Caco-2 (cell line): Measurements from ENCODE around the gene SERPINB7. TPM values are rescaled to one million over a fixed set of nuclear protein-coding genes. Genes with fewer than 3 reads are reported as not detected.

Experiments
- BruUV-seq: library from RNA; stranded (reverse); fragments of 400-500 nt; replicated peaks from 2 replicates; lab custom pipeline; 2021; lab: Mats Ljungman, UMichigan
- CTCF ChIA-PET: fragments of 300-600 bp; sonication (Branson Sonifier 250); formaldehyde crosslinking; loops from one replicate; lab custom pipeline; 2022; ENCODE audit warnings: antibody characterized with exemption; lab: Charles Lee
- POLR2A ChIA-PET: fragments of 300-600 bp; sonication (Branson Sonifier 250); formaldehyde crosslinking; loops from one replicate; lab custom pipeline; 2022; ENCODE audit warnings: antibody characterized with exemption; lab: Charles Lee
- DNase-seq, 2 experiments: peaks; one replicate each; pipeline versions ENCODE4 v3.0.0 to v3.0.0-alpha.2; 2020 to 2022
- H3K27me3 ChIP-seq: replicated peaks from 2 replicates; pipeline ENCODE4 v1.6.0; 2011; ENCODE audit warnings: low read length; ENCODE audit not compliant: control insufficient read depth, insufficient read depth
- H3K36me3 ChIP-seq: 2 replicates; pipeline ENCODE4 v1.5.1; 2011; ENCODE audit warnings: low read length; ENCODE audit not compliant: control insufficient read depth, insufficient read depth
- H3K4me1 ChIP-seq: fragments of 250-450 bp; sonication (Bioruptor Pico); 2 replicates; pipeline ENCODE4 v1.5.1; 2020; ENCODE audit warnings: mild to moderate bottlenecking
- H3K4me3 ChIP-seq: 2 replicates; pipeline ENCODE4 v1.5.1; 2011; ENCODE audit warnings: low read depth, mild to moderate bottlenecking, control low read depth, low read length
- H3K9me3 ChIP-seq: fragments of 250-450 bp; sonication (Bioruptor Pico); 2 replicates; pipeline ENCODE4 v1.5.1; 2020; ENCODE audit warnings: mild to moderate bottlenecking, moderate library complexity
- H3K27ac Mint-ChIP-seq: one replicate; pipeline ENCODE4 v1.8.0; 2022; ENCODE audit warnings: mixed read lengths; ENCODE audit not compliant: unreplicated experiment
- H3K27me3 Mint-ChIP-seq: one replicate; pipeline ENCODE4 v1.8.0; 2022; ENCODE audit warnings: mixed read lengths; ENCODE audit not compliant: insufficient read depth, unreplicated experiment
- H3K36me3 Mint-ChIP-seq: one replicate; pipeline ENCODE4 v1.8.0; 2022; ENCODE audit warnings: mild to moderate bottlenecking, mixed read lengths; ENCODE audit not compliant: insufficient read depth, unreplicated experiment
- H3K4me1 Mint-ChIP-seq: one replicate; pipeline ENCODE4 v1.8.0; 2022; ENCODE audit warnings: low read depth, mixed read lengths; ENCODE audit not compliant: unreplicated experiment
- H3K4me3 Mint-ChIP-seq: one replicate; pipeline ENCODE4 v1.8.0; 2022; ENCODE audit warnings: mild to moderate bottlenecking, moderate library complexity, mixed read lengths; ENCODE audit not compliant: unreplicated experiment
- H3K9me3 Mint-ChIP-seq: one replicate; pipeline ENCODE4 v1.8.0; 2022; ENCODE audit warnings: mixed read lengths; ENCODE audit not compliant: unreplicated experiment
- CTCF ChIP-seq, 2 experiments: fragments of 200-600 bp in 1 of 2; IDR thresholded peaks; 1 replicate in 1 of 2; 2 replicates in 1 of 2; pipeline versions ENCODE4 v1.5.1 to v1.8.0; 2011 to 2022; ENCODE audit warnings: antibody characterized with exemption in 1 of 2, control low read depth in 1 of 2, inconsistent platforms in 1 of 2, low read depth in 1 of 2, low read length in 1 of 2, mild to moderate bottlenecking in 1 of 2, moderate library complexity in 1 of 2; ENCODE audit not compliant: insufficient read depth in 1 of 2, severe bottlenecking in 1 of 2, unreplicated experiment in 1 of 2
- intact Hi-C: fragments of 100-400 bp; cut with micrococcal nuclease; formaldehyde crosslinking; loops from one replicate; pipeline ENCODE4 v1.10.0; 2022; ENCODE audit not compliant: unreplicated experiment
- total RNA-seq: library from RNA; stranded (reverse); gene quantifications from 2 replicates; pipeline ENCODE4 v1.2.3, GENCODE V29; 2022

The SERPINB7 gene
- total RNA-seq, 1 experiment from 2014 or later, result not detected

GRCh38 chr18:63817441-63818051, 42.3 kb downstream of the SERPINB7 start:
- POLR2A ChIA-PET, result no interaction called here
- Mint-ChIP-seq H3K4me3 (no peak overlapping the region), H3K4me1 (no peaks in the 10 kb centered on the region)

GRCh38 chr18:63818212-63818611, 43.0 kb downstream of the SERPINB7 start:
- no peaks in the 10 kb centered on the region for H3K27me3 Mint-ChIP-seq
- no peaks in the 10 kb centered on the region for H3K4me1 Mint-ChIP-seq
- Histone ChIP-seq H3K4me1 (no peaks in the 10 kb centered on the region), H3K4me3 (no peak overlapping the region), H3K27me3 (no peaks in the 10 kb centered on the region), H3K9me3 (no peaks in the 10 kb centered on the region), H3K36me3 (no peaks in the 10 kb centered on the region)
- BruUV-seq, result no TSS peak
- no peak for TF ChIP-seq CTCF (IDR thresholded peaks at IDR 0.05; ENCODE audit: insufficient read depth in 1 of 2, low read depth in 1 of 2, low read length in 1 of 2, severe bottlenecking in 1 of 2, unreplicated experiment in 1 of 2)
- ChIA-PET CTCF (no interaction called here), POLR2A (no interaction called here)
- no peak overlapping the region for H3K4me3 Mint-ChIP-seq
- no peaks in the 10 kb centered on the region for H3K36me3 Mint-ChIP-seq
- no peak overlapping the region for H3K27ac Mint-ChIP-seq
- no peaks in the 10 kb centered on the region for H3K9me3 Mint-ChIP-seq
- intact Hi-C loops, result no loop called here
- DNase-seq, result no peak

More at GRCh38 chr18:63817441-63818051, 42.3 kb downstream of the SERPINB7 start:
- H3K4me1 ChIP-seq, result no peaks in the 10 kb centered on the region
- DNase-seq, result no peak
- TF ChIP-seq CTCF (IDR thresholded peaks at IDR 0.05; ENCODE audit: insufficient read depth in 1 of 2, low read depth in 1 of 2, low read length in 1 of 2, severe bottlenecking in 1 of 2, unreplicated experiment in 1 of 2), result no peak
- Mint-ChIP-seq H3K36me3 (no peaks in the 10 kb centered on the region), H3K9me3 (no peaks in the 10 kb centered on the region), H3K27ac (no peak overlapping the region), H3K27me3 (no peaks in the 10 kb centered on the region)
- no peaks in the 10 kb centered on the region for H3K36me3 ChIP-seq
- H3K9me3 ChIP-seq, result no peaks in the 10 kb centered on the region
- H3K4me3 ChIP-seq, result no peak overlapping the region
- H3K27me3 ChIP-seq, result no peaks in the 10 kb centered on the region
- no TSS peak for BruUV-seq
- intact Hi-C loops, result no loop called here
- CTCF ChIA-PET, result no interaction called here

- CTCF ChIA-PET, result no interaction called here
- DNase-seq, result no peak
- POLR2A ChIA-PET, result no interaction called here
- H3K4me3 Mint-ChIP-seq, result no peak overlapping the region
- Histone ChIP-seq H3K36me3 (no peaks in the 10 kb centered on the region), H3K4me3 (no peak overlapping the region), H3K4me1 (no peaks in the 10 kb centered on the region), H3K9me3 (no peaks in the 10 kb centered on the region), H3K27me3 (no peaks in the 10 kb centered on the region)
- no peaks in the 10 kb centered on the region for H3K36me3 Mint-ChIP-seq
- intact Hi-C loops, result no loop called here
- H3K9me3 Mint-ChIP-seq, result no peaks in the 10 kb centered on the region
- no peak for TF ChIP-seq CTCF (IDR thresholded peaks at IDR 0.05; ENCODE audit: insufficient read depth in 1 of 2, low read depth in 1 of 2, low read length in 1 of 2, severe bottlenecking in 1 of 2, unreplicated experiment in 1 of 2)
- H3K27me3 Mint-ChIP-seq, result no peaks in the 10 kb centered on the region
- BruUV-seq, result no TSS peak
- H3K4me1 Mint-ChIP-seq, result no peaks in the 10 kb centered on the region
- no peak overlapping the region for H3K27ac Mint-ChIP-seq
Observed at GRCh38 chr18:63819786-63820185, 44.6 kb downstream of the SERPINB7 start.
